ENCODE measurements around the gene TTF1.

TTF1 gene

DNA sequence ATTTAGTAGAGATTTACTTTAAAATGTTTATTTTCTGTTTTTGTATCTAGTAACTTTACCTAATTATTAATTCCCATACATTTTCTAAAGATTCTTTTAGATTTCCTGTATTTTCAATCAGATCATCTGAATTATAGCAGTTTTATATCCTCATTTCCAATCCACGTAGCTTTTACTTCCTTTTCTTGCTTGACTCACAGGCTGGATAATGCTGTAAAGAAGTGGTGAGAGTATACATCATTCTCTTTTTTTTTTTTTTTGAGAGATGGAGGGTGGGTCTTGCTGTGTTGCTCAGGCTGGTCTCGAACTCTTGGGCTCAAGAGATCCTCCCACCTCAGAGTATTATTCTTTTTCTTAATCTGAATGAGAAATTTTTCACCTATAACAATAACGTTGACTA, 40.7 kb downstream of the TTF1 start:
- FAIRE-seq (no peak), DNase-seq (ENCODE audit: insufficient read length, low spot score) (no peak)
- TF ChIP-seq, protein P1, sequence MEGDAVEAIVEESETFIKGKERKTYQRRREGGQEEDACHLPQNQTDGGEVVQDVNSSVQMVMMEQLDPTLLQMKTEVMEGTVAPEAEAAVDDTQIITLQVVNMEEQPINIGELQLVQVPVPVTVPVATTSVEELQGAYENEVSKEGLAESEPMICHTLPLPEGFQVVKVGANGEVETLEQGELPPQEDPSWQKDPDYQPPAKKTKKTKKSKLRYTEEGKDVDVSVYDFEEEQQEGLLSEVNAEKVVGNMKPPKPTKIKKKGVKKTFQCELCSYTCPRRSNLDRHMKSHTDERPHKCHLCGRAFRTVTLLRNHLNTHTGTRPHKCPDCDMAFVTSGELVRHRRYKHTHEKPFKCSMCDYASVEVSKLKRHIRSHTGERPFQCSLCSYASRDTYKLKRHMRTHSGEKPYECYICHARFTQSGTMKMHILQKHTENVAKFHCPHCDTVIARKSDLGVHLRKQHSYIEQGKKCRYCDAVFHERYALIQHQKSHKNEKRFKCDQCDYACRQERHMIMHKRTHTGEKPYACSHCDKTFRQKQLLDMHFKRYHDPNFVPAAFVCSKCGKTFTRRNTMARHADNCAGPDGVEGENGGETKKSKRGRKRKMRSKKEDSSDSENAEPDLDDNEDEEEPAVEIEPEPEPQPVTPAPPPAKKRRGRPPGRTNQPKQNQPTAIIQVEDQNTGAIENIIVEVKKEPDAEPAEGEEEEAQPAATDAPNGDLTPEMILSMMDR (IDR thresholded peaks at IDR 0.05; ENCODE audit: insufficient read depth, missing control alignments) = no peak

DNA sequence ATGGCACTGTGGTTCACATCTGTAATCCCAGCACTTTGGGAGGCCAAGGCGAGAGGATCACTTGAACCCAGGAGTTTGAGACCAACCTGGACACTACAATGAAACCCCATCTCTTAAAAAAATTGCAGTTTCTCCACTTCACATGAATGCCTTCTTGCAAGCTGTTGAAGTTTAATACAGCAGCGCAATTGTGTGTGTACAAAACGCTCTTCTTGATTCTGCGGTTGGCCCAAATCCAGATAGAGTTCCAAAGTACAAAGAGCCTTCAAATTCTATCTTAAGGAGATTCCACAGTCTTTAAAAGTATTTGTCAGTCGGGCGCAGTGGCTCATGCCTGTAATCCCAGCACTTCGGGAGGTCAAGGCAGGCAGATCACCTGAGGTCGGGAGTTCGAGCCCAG, 42.6 kb downstream of the TTF1 start:
- TF ChIP-seq, protein P1 (IDR thresholded peaks at IDR 0.05; ENCODE audit: insufficient read depth, missing control alignments) = no peak
- FAIRE-seq = no peak
- DNase-seq (ENCODE audit: insufficient read length, low spot score) = no peak

DNA sequence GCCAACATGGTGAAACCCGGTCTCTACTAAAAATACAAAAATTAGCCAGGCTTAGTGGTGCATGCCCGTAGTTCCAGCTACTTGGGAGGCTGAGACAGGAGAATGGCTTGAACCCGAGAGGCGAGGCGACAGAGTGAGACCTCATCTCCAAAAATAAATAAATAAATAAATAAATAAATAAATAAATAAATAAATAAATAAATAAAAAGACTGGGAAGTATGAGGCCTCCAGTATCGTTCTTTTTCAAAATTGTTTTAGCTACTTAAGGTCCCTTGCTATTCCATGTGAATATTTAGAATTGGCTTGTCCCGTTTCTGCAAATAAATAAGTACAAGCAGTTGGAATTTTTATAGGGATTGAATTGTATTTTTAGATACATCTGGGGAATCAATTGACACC, 48.9 kb downstream of the TTF1 start:
- no peak for DNase-seq (ENCODE audit: insufficient read length, low spot score)
- FAIRE-seq = no peak
- TF ChIP-seq, protein P1 (IDR thresholded peaks at IDR 0.05; ENCODE audit: insufficient read depth, missing control alignments) = no peak

DNA sequence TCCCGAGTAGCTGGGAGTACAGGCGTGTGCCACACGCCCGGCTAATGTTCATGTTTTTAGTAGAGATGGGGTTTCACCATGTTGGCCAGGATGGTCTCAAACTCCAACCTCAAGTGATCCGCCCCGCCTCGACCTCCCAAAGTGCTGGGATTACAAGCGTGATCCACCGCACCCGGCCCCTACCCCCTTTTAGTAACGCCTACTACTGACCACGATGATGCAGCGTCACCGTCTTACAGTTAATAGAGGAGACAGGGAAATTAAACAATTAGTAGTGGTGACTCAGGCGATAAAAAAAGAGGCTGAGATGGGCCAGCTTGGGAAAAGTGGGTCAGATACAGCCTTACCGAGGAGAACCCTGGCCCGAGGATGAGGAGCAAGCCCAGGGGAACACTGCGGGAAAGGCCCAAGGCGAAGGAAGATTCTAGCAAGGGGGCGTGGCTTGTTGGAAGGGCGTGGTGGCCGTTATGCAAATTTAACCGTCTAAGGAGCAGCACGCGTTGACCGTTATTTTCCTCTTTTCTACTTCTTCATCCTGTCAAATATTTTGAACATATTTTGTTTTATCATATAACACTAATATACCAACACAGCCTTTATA, 50.2 kb downstream of the TTF1 start:
- no peak for FAIRE-seq
- no peak for DNase-seq (ENCODE audit: insufficient read length, low spot score)
- TF ChIP-seq, protein P1 (IDR thresholded peaks at IDR 0.05; ENCODE audit: insufficient read depth, missing control alignments) = no peak

DNA sequence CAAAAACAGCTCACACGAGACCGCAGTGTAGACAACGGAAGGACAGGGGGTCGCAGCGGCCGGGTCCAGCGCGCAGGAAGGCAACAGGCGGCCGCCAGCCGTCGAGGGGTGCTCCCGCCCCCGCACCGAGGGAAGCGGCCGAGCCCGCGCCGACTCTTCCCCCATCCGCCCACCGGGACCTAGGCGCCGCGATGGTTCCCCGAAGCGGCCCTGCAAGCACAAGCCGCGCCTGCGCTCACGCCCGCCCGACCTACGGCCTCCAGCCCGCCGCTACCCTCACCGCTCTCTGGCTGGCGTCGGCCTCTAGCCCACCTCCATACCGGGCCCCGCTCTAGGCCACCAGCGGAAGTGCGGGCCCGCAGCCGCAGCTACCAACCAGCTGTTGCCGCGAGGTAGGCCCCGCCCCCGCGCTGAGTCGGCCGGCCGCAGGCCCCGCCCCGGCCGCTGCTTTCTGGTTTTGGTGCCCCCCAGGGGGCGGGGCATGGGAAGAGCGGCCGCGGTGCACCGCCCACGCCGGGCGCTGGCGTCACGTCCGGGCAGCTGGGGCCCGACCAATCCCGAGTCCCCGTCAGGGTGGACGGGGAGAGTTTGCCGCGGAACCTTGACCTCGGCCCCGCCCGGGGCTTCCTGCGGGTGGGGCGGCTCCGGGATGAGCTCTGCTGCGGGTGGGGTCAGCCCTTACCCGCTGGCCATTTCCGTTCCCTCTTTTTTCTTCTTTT, 51.8 kb downstream of the TTF1 start, which contains the start of gene SETX:
SETX (minus strand) TSS at position 350 of the 719 bp plus-strand sequence. CDS start 5,558 bp downstream, outside the sequence.
- DNase-seq (ENCODE audit: insufficient read length, low spot score) = peak; percentile 94
- no peak for FAIRE-seq
- TF ChIP-seq, protein P1 (IDR thresholded peaks at IDR 0.05; ENCODE audit: insufficient read depth, missing control alignments) = no peak

DNA sequence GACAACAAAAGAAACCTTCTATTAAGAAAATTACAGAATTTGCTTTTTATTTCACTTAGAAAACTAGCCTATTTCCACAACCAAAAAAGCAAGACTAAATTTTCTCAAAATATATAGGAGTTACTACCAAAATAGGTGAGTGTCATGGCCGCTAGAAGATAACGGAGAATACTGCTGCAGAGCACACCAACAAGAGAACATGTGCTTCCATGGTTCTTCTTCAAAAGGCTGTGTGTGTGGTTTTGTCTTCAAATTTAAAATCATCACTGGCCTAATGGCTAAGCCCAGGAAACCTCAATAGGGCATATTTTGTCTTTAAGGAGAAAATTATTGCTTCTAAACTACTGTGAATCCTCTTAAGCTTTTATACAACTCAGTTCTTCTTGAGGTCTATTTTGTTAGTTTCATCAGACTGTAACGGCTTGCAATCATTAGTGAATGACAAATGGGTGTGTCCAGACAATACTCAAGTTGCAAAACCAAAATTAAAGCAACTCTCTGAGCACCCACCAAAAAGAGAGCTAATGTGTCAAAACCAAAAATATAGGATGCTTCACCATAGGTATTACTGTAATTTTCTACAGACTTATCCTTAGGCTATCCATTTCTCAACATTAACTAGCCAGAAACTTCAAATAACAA, 55.1 kb downstream of the TTF1 start:
- TF ChIP-seq, protein P1 (IDR thresholded peaks at IDR 0.05; ENCODE audit: insufficient read depth, missing control alignments) = no peak

More for the DNA sequence above, 55.1 kb downstream of the TTF1 start:
- FAIRE-seq (no peak), DNase-seq (ENCODE audit: insufficient read length, low spot score) (no peak)
